ENCODE results near the gene CCDC13.
A peak's percentile ranks its signal among the peaks of the same experiment; 100 is the strongest.
"Not testable (repeated sequence)": the region's sequence is repeated elsewhere in the genome, so short reads cannot be mapped to it uniquely, and the experiment has no call there.

CCDC13 gene, protein sequence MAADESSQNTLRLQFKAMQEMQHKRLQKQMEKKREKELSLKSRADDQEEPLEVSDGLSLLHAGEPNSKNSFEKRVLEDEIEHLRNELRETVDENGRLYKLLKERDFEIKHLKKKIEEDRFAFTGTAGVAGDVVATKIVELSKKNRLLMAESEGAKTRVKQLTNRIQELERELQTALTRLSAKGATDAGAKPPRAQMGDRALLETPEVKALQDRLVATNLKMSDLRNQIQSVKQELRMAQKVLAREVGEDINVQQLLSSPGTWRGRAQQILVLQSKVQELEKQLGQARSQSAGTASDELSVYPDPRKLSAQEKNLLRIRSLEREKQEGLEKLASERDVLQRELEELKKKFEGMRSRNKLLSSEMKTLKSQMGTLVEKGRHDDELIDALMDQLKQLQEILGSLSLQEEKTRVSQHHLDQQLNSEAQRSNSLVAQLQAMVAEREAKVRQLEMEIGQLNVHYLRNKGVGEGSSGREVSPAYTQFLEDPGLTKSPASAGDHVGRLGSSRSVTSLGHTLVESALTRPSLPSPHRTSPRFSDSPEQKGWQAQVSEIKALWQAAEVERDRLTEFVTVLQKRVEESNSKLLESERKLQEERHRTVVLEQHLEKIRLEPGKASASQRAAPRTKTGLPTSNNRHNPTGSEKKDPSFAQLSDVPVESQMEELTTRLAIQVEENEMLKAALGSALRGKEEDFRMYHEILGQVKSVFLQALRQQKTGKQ

DNA sequence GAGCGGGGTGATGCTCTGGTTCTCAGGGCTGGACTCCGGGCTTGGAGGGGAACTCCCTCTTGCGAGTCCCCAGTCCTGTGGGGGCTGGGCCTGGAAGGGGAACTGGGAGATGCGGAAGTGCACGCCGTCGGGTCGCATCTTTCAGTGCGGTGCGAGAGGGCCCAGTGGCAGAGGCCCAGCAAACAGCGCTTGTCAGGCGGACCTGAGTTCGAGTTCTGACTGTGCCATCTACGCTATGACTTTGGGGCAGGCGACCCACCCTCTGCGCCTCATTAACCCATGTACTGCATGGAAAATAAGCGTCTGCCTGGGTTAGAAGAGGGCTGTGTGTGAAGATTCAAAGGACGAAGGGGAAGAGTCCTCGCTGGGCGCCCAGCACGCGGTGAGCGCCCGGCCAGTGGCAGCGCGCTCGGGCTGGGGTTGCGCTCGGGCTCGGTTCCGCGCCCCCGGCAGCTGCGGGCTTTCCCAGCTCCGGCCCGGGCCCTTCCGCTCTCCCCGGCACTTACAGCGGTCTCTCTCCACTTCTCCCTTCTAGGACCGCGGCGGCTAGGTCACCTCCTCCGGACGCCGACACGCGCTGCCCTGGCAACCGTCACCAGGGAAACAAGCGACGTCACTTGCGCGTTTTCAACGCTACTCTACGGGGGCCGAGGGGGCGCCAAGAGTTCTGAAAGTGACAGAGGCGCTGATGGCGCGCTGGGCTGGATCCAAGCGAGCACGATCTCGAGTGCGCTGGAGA lies at the start of gene CCDC13:
CCDC13 (minus strand) TSS at position 584 of the 739 bp plus-strand sequence. CDS start 14,908 bp downstream, outside the sequence.
- DNase-seq = no peak

DNA sequence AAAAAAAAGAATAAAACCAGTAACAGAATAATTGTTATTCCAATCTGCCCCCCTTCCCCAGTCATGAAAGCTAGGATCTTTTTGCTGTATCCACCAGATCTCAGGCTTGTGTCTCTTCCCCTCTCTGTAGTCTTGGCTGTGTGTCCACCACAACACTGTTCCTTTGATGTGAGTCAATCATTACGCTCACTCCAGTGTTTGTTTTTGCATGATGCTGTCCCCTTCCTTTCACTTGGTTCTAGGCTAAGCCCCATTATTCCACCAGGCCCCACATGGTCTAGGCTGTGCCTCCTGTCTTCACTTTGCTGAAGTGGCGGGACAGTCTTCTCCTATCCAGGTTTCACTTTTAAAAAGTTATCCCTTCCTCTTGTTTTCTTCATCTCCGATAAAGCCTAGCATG lies 49.8 kb upstream of the CCDC13 start:
- DNase-seq = no peak

DNA sequence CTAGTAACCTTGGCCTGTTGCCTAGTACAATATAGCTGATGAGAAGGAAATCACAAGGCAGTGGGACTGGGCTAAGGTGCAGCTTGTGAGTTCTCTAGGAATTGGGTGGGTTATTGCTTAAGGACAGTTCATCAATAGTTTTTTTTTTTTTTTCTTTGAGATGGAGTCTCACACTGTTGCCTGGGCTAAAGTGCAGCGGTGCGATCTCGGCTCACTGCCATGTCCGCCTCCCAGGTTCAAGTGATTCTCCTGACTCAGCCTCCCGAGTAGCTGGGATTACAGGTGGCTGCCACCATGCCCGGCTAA lies 47.6 kb upstream of the CCDC13 start:
- no peak for DNase-seq

DNA sequence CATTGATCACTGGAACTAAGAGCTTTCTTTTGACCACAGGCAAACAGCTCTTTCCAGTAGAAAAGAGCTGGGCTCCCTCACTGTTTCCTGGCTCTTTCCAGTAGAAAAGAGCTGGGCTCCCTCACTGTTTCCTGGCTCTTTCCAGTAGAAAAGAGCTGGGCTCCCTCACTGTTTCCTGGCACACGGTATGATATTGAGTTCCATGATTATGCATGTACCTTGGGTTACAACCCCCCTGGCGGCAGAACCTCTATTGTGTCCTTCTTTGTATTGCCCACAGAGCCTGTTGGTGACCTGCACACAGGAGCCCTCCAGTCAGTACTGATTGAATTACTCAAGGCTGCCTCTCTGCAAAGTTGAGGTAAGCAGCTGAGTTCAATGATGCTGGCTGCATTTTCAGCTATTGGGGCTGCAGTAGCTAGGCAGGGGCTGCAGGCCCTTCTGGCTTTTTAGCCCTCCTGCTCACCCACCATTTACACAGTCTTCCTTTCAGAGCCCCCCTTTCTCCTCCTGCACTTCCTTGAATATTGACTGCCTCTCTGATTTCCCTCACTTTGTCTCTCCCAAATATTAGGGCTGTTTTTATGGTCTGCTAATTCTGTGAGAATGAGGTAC lies 46.4 kb upstream of the CCDC13 start:
- no peak for DNase-seq

DNA sequence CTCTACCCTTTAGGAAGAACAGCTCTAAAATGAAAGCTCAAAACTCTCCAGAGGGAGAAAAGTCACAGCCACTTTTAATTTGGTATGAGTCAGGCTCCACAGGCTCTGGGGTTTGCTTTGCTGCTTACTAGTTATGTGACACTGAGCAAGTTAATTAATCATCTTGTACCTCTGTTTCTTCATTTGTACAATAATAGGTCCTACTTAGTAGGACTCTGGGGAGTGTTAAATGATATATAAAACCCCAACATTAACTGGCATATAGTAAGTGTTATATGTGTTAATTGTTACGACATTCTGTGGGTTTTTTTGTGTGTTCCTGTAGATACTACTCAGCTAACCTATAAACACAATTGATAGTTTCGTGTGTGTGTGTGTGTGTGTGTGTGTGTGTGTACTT lies 42.8 kb upstream of the CCDC13 start:
- DNase-seq = no peak

DNA sequence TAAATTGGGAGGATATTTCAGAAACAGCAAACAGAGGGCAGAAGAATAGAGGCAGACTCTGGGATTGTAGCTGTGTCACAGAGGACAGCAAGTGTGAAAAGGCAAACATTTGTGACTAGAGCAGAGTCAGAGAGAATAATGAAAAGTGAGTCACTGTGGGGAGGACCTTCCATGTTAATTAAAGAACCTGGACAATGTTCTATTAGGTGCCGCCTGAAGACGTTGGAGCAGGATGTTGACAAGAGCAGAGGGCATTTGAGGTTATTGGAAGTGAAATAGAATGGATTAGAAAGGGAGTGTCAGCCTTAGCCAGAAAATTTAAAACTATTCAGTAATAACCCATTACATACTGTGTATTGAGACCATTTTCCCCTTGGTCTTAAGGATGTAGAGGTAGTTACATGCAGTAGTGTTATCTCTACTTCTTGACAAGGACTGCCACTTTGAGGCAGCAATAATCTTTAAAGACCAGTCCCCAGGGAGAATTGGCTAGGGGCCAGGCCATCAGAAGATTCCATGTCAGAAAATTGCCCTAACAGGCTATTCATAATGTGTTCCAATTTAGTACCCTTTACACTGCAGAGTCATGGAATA lies 42.0 kb upstream of the CCDC13 start:
- DNase-seq = no peak

DNA sequence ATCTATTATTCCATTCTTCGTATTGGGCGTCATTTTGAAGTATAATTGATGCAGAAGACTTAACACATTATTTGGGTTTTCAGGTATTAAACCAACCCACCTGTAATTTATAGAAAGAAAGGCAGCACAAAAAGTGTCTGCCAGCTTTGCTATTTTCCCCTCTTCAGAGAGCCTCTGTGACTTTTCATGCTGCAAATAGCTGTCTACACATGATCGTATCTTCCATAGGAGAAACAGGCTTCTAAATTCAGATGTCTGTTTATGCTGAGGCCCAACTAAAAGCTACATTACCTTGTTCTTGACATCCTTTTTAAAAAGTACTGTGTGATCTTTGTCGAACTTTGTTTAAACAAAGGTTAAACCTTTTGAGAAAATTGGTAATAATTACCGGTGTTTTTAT lies 41.2 kb upstream of the CCDC13 start:
- no peak for DNase-seq

DNA sequence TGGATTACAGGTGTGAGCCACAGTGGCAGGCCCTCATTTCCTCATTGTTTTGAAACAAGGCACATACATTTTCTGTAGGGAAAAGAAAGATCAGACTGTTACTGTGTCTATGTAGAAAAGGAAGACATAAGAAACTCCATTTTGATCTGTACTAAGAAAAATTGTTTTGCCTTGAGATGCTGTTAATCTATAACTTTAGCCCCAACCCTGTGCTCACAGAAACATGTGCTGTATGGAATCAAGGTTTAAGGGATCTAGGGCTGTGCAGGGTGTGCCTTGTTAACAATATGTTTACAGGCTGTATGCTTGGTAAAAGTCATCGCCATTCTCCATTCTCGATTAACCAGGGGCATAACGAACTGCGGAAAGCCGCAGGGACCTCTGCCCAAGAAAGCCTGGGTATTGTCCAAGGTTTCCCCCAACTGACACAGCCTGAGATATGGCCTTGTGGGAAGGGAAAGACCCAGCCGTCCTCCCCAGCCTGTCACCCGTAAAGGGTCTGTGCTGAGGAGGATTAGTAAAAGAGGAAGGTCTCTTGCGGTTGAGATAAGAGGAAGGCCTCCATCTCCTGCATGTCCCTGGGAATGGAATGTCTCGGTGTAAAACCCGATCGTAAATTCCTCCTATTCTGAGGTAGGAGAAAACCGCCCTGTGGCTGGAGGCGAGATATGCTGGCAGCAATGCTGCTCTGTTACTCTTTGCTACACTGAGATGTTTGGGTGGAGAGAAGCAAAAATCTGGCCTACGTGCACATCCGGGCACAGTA lies 38.2 kb upstream of the CCDC13 start:
- not testable (repeated sequence) for DNase-seq

DNA sequence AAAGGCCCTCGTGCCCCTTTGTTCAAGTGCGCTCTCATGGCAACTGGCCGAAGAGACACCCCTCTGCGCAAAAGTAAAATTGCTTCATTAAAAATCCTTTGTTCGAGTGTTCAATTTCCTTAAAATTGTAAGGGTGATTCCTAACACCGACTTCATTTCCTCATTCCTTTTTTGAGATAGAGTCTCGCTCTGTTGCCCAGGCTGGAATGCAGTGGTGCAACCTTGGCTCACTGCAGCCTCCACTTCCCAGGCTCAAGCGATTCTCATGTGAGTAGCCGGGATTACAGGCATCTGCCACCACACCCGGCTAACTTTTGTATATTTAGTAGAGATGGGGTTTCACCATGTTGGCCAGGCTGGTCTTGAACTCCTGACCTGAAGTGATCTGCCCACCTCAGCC lies 37.7 kb upstream of the CCDC13 start:
- not testable (repeated sequence) for DNase-seq

DNA sequence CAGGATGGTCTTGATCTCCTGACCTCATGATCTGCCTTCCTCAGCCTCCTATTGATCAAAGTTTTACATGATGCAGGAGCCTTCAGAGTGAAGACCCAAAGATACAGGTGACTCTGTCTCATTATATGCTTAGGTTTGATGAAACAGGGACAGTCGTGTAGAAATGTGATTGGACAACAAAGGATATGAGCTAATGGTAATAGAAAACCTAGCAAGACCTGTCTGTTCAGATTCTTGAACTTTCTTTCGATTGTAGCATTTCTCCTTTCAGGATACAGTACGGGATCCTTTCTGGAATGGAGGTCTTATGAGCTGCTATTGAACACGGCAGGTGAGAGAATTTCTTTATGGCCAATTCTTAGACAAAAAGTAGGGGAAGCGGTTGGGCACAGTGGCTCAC lies 36.1 kb upstream of the CCDC13 start, which contains the start of gene ACKR2:
ACKR2 (plus strand) TSS at position 244 of the 400 bp plus-strand sequence. CDS start 55,058 bp downstream, outside the sequence.
- DNase-seq = no peak

DNA sequence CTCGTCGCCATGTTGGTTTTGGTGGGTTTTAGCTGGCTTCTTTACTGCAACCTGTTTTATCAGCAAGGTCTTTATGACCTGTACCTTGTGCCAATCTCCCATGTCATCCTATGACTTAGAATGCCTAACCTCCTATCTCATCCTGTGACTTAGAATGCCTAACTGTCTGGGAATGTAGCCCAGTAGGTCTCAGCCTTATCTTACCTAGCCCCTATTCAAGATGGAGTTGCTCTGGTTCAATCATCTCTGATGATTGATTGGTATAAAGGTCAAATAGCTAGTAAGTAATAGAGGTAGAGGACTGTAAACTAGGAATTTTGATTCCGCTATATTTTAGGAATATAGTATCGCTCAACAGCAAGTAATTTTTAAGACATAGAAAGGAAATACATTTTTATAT lies 34.9 kb upstream of the CCDC13 start:
- DNase-seq = no peak

DNA sequence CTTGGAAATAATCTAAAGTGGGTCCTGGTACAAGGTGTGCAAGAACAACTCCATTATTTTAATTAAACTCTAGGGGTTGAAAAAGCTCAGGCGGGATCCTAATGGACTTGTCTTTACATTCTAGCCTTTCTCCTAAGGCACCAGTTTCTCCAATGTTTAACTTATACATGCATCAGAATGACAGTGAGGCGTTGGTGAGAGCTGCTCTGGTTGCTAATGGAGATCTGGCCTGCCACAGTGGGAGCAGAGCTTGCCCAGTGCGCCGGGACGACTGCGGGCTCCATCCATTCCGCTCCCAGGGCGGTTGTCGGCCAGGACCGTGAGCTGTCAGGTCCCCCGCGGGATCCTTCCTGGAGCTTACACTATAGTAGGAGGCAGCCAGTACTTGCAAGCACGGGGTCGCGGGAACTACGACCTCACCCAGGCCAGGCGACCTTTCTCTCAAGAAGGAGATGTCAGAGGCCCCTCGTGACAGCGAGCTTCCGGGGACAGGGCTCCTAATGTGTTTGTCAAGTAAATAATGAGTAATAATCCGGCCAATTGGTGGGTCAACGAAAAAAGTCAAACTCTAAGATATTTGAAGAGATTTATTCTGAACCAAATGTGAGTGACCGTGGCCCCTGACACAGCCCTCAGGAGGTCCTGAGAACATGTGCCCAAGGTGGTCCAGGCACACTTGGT lies 32.2 kb upstream of the CCDC13 start:
- DNase-seq = no peak

DNA sequence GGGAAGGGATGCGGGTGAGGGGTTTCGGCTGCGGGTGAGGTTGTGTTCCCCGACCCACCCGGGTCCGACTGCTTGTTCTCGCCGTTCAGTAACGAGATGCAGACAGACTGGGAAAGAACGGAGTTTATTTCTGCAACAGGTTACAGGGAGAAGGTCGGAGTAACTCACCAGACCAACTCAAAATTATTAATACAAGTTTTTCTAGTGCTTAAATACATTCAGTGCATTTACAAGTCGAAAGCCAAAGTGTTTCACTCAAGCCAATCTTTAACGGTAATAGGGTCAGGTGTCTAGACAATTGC lies 31.7 kb upstream of the CCDC13 start:
- no peak for DNase-seq

DNA sequence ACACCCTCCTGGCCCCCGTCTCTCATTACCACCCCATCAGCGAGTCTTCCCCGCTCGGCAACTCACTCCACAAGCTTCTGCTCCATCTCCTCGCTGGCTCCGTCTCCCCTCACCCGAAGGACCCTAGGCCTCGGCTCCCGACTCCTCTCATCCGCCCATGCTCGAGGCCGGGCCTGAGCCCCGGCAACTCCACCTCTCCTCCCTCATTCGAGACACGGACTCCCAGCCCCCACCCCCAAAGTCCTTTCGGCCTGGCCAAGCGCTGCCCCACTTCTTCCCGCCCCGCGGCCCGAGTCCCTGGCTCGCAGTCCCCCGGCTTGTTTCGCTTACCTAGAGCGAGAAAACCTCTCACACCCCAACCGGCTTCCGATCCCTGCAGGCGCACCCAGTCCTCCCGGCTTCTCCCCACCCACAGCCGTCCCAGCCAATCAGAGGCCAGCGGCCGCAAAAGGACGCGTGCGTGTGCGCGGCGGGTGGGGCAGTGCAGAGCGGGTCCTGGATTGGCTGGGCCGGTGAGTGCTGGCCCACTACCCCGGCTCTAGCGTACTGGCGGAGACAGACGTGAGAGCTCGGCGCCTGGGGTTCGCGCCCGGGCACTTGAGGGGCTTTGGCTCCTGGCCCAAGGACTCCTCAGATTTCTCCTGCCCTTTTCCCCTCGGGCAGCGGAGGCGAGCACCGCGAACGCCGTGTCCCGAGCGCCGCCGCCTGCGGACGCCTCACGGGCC lies 31.2 kb upstream of the CCDC13 start, which contains the start of gene HIGD1A:
HIGD1A (minus strand) TSS at position 385 of the 725 bp plus-strand sequence. CDS start 10,237 bp downstream, outside the sequence.
- peak; percentile 38 for DNase-seq

DNA sequence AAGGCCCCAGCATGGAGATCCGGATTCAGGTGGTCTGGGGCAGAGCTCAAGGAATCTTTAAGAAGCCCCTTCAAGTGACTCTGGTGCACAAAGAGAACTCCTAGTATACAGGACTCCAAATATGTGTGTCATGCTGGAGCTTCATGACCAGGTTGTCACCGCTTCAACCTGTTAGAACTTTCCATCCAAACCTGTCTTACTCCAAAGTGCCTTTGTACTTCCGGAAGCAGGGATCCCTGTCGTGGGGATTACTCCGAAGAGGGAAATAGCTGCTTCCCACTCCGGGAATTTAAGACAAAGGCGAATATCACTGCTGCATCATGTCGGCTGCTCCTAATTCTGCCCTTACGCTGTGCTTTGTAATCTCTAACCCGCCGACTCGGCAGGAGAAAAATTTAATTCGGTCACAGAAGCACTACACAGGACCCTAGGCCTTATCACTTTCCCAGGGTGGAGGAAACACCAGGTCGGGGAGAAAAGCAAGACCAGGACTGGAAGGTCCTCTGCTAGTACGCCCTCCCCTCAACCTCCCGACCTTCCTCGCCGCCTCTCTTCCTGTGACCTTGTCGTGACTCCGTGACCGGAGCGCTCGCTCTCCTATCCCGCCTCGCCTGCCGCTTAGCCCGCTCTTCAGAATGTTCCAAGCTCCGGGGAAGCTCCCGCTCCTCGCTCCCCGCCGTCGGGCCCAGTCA lies 30.5 kb upstream of the CCDC13 start:
- no peak for DNase-seq

DNA sequence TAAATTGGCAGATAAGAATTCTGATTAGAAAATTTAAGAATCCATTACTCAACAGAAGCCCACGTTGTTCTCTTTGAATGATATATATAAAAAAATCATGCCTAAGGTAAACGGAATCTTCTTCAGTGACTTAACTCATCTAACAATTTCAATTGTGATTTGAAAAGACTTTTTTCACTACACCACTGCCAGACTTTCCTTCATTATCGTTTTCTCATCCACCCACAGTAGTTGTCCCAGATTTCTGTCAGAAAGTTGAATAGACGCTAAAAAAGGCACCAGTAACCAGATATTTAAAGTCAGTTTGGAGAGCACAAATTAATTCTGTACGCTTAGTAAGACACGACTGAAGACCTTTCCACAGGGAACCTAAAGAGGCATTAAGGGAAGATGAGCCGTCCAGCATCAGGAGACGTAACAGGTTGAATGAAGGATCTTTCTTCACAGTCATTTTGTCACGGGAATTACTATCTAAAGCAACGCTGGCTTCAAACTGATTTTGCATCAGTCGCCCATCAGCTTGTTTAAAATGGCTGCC lies 29.9 kb upstream of the CCDC13 start:
- DNase-seq = no peak

DNA sequence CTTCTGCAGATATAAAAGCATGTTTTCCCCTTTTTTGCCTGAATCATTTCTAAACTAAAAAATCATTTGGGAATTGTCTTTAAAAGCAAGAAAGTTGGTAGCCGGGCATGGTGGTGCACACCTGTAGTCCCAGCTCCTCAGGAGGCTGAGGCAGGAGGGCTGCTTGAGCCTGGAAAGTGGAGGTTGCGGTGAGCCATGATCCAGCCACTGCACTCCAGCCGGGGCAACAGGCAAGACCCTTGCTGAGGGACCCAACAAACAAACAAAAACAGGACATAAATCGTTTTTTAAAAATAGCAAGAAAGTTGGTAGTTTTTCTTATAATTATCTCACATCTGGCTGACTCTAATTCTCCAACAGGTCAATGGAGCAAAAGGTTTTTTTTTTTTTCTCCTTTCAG lies 28.7 kb upstream of the CCDC13 start:
- no peak for DNase-seq

DNA sequence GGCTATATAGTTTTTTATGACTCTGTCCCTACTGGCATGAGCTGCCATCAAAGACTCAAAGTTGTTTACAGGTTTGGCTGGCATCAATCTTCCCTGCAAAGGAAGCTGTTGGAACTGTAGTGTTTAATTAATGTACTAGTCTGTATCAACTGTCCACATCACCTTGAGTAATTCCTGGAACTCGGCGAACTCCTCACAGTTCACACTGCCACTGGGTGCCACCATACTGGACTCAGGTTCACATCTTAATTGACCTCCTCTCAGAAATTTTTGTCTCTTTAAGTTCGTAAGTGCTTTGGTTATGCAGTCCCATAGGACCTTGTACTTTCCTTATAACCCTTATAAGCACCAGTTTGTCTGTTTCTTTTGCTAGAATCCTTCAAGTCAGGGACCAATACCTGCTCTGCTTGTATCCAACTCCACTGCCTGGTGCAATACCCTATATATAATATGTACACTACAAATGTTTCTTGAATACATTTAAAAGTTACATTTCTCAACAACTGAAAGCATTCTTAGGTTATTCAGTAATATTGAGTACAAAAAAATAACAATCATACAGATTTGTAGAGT lies 28.1 kb upstream of the CCDC13 start:
- no peak for DNase-seq

DNA sequence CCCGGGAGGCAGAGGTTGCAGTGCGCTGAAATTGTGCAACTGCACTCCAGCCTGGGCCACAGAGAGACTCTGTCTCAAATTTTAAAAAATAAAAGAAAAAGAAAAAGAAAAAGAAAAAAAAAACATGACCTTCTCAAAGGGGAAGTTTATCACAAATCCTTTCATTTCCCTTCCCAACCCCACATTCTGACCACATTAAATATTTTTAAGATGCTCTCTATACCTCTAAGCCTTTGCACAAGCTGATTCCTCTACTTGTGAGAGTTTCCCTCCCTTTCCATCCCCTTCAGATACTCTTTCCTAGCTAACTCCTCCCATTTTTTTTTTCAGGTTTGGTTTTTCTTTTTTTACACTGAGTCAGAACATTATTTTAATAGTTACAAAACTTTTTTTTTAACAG lies 27.2 kb upstream of the CCDC13 start:
- DNase-seq = no peak

DNA sequence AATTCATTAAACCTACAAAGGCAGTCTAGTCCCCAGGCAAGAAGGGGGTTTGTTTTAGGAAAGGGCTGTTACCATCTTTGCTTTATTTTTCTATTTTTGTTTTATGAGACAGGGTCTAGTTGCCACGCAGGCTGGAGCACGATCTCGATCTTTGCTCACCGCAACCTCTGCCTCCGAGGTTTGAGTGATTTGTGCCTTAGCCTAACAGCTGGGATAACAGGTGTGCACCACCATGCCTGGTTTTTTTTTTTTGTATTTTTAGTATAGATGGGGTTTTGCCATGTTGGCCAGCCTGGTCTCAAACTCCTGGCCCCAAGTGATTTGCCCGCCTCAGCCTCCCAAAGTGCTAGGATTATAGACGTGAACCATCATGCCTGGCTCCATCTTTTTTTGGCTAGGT lies 26.3 kb upstream of the CCDC13 start:
- DNase-seq = no peak
